Measurements from ENCODE around the gene UBA3. TPM values are rescaled to one million over a fixed set of nuclear protein-coding genes. Genes with fewer than 3 reads are reported as not detected.

UBA3 gene
- total and polyA plus RNA-seq, 8 donors = 33.4 to 99.3 (median 44.5) TPM

DNA sequence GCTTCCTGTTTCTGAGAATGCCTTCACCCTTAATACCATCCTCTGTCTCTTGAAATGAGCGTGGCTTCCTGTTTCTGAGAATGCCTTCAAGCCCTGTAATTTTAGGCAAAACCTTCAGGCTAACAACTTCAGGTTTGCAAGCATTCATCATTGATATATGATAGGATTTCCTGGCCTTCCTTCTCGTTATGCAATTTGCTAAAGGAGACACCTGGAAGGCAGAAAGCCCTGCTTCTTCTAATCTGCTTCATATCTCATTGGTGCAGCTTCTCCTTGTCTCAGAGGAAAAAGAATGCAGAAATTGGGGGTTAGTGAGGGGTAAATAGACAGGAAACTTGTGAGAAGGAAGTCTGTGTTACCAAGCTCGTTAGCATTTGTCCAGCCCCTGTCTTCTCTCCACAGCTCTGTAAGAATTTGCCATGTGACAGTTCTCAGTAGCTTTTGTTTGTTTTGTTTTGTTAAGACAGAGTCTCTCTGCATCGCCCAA lies 11.9 kb upstream of the UBA3 start:
- TF ChIP-seq POLR2AphosphoS5 (IDR thresholded peaks at IDR 0.05) (no peak), POLR2A (IDR thresholded peaks at IDR 0.05) (no peak), EP300 (IDR thresholded peaks at IDR 0.05) (no peak), CTCF (IDR thresholded peaks at IDR 0.05) (no peak)
- no peak for DNase-seq
- no peaks in the 10 kb centered on the region for H3K9me3 ChIP-seq
- WGBS, 5 donors = 29 to 36% (median 30%) methylated on average over 4 of the region's 4 CpGs
- peak overlapping the region; percentile 30 to 97 (median 75) for H3K27ac ChIP-seq
- H3K4me1 ChIP-seq = peaks cover 78 to 100% (median 91%) of the 10 kb centered on the region in 4 donors
- H3K4me3 ChIP-seq = no peak overlapping the region
- no peaks in the 10 kb centered on the region for H3K27me3 ChIP-seq
- intact Hi-C loops (cut with DNase I; ENCODE audit: low total_unique reads) = no loop called here
- H3K36me3 ChIP-seq = peaks cover 0 to 7% (median 0%) of the 10 kb centered on the region in 4 donors

GRCh38 chr3:69091389-69092029 lies 11.3 kb upstream of the UBA3 start:
- DNase-seq = no peak
- TF ChIP-seq POLR2AphosphoS5 (IDR thresholded peaks at IDR 0.05) = no peak
- no peak for TF ChIP-seq CTCF (IDR thresholded peaks at IDR 0.05)
- TF ChIP-seq POLR2A (IDR thresholded peaks at IDR 0.05) = no peak
- no peak for TF ChIP-seq EP300 (IDR thresholded peaks at IDR 0.05)
- Histone ChIP-seq H3K9me3 (no peaks in the 10 kb centered on the region), H3K27ac (peak overlapping the region; percentile 60 to 97 (median 75)), H3K4me3 (no peak overlapping the region), H3K4me1 (peaks cover 83 to 100% (median 94%) of the 10 kb centered on the region in 4 donors), H3K27me3 (no peaks in the 10 kb centered on the region), H3K36me3 (peaks cover 0 to 7% (median 0%) of the 10 kb centered on the region in 4 donors)
- intact Hi-C loops (cut with DNase I; ENCODE audit: low total_unique reads) = no loop called here
- 42 to 56% (median 44%) methylated on average over 5 of the region's 5 CpGs for WGBS, 5 donors

- intact Hi-C loops (cut with DNase I; ENCODE audit: low total_unique reads) = no loop called here
- WGBS, 5 donors = 20 to 36% (median 28%) methylated on average over 3 of the region's 3 CpGs
- H3K4me3 ChIP-seq = no peak overlapping the region
- DNase-seq = no peak
- no peaks in the 10 kb centered on the region for H3K27me3 ChIP-seq
- H3K27ac ChIP-seq = peak overlapping the region in 4 of 5 donors; percentile 28 to 97 (median 86)
- H3K9me3 ChIP-seq = no peaks in the 10 kb centered on the region
- TF ChIP-seq POLR2AphosphoS5 (IDR thresholded peaks at IDR 0.05) (peak in 1 of 3 donors; percentile 51), EP300 (IDR thresholded peaks at IDR 0.05) (no peak), POLR2A (IDR thresholded peaks at IDR 0.05) (no peak)
- H3K36me3 ChIP-seq = peaks cover 0 to 7% (median 0%) of the 10 kb centered on the region in 4 donors
- H3K4me1 ChIP-seq = peaks cover 75 to 91% (median 86%) of the 10 kb centered on the region in 4 donors
Measured at GRCh38 chr3:69090021-69090420, 9.9 kb upstream of the UBA3 start.

DNA sequence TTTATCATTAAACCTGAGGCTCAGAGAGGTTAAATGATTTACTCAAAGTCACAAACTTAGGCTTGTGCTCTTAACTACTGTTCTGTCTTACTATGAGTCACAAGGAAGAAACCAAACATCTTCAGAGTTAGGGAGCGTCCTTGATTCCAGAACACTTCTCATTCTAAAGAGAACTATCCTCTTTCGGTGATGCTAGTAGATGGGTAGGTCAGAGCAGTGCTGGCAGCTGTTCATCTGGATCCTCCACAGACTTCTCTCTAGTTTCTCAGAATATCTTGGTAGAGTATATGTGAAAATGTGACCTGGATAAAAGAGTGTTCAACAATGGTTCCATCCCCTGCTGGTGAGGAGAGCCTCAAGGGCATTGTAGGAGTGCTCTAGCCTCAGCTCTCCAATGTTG lies 7.9 kb upstream of the UBA3 start:
- peak overlapping the region in 2 of 4 donors; percentile 75 to 94 for H3K4me3 ChIP-seq
- DNase-seq = no peak
- intact Hi-C loops (cut with DNase I; ENCODE audit: low total_unique reads) = no loop called here
- H3K27ac ChIP-seq = peak overlapping the region in 4 of 5 donors; percentile 94 to 97 (median 96)
- TF ChIP-seq EP300 (IDR thresholded peaks at IDR 0.05) = no peak
- no peak for TF ChIP-seq POLR2A (IDR thresholded peaks at IDR 0.05)
- TF ChIP-seq POLR2AphosphoS5 (IDR thresholded peaks at IDR 0.05) = no peak
- no peak for TF ChIP-seq CTCF (IDR thresholded peaks at IDR 0.05)
- no peaks in the 10 kb centered on the region for H3K27me3 ChIP-seq
- 31 to 48% (median 38%) methylated on average over 2 of the region's 2 CpGs for WGBS, 5 donors
- peaks cover 0 to 7% (median 0%) of the 10 kb centered on the region in 4 donors for H3K36me3 ChIP-seq
- H3K4me1 ChIP-seq = peaks cover 71 to 88% (median 85%) of the 10 kb centered on the region in 4 donors
- no peaks in the 10 kb centered on the region for H3K9me3 ChIP-seq

All from stomach (tissue), 9 donors.